Measurements from ENCODE around the gene NFIA. TPM values are rescaled to one million over a fixed set of nuclear protein-coding genes. Genes with fewer than 3 reads are reported as not detected.
A peak's percentile ranks its signal among the peaks of the same experiment; 100 is the strongest.

Gene NFIA
- total and polyA plus RNA-seq, 9 of the 15 experiments (the other 6 are each of a cell fraction or from before 2014, with no cell fraction given): 5.3 to 24.9 (median 9.8) TPM

GRCh38 chr1:61375082-61375880 is 292.9 kb downstream of the NFIA start (continued):
- no peak for TF ChIP-seq FOSL1 (tag; conservative IDR thresholded peaks at IDR 0.05)
- no peak for TF ChIP-seq SPI1 (IDR thresholded peaks at IDR 0.05; ENCODE audit: borderline replicate concordance, low read depth, low read length)
- TF ChIP-seq COPS2 (conservative IDR thresholded peaks at IDR 0.05): no peak
- TF ChIP-seq MAFG (tag; conservative IDR thresholded peaks at IDR 0.05): peak; percentile 79
- no peak for TF ChIP-seq BACH1 (tag; IDR thresholded peaks at IDR 0.05)
- TF ChIP-seq EGR1 (conservative IDR thresholded peaks at IDR 0.05): no peak
- TF ChIP-seq, protein P1, sequence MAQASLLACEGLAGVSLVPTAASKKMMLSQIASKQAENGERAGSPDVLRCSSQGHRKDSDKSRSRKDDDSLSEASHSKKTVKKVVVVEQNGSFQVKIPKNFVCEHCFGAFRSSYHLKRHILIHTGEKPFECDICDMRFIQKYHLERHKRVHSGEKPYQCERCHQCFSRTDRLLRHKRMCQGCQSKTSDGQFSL (CRISPR knock-in tag; IDR thresholded peaks at IDR 0.05): no peak
- TF ChIP-seq, protein P1 (tag; IDR thresholded peaks at IDR 0.05): no peak
- no peak for TF ChIP-seq CREB5 (CRISPR knock-in tag; IDR thresholded peaks at IDR 0.05)
- TF ChIP-seq ZKSCAN1 (IDR thresholded peaks at IDR 0.05; ENCODE audit: low read depth, low read length): no peak
- TF ChIP-seq GTF2A2 (tag; IDR thresholded peaks at IDR 0.05): no peak
- peak; percentile 69 for TF ChIP-seq MEIS2 (IDR thresholded peaks at IDR 0.05; ENCODE audit: partially characterized antibody)
- TF ChIP-seq CREM (IDR thresholded peaks at IDR 0.05; ENCODE audit: low read depth): no peak
- TF ChIP-seq PBX2 (CRISPR knock-in tag; IDR thresholded peaks at IDR 0.05; ENCODE audit: low read depth): no peak
- TF ChIP-seq PBX2 (tag; conservative IDR thresholded peaks at IDR 0.05; ENCODE audit: low read depth): peak; percentile 91
- TF ChIP-seq GABPB1 (CRISPR knock-in tag; IDR thresholded peaks at IDR 0.05): no peak
- no peak for TF ChIP-seq BDP1 (IDR thresholded peaks at IDR 0.05; ENCODE audit: insufficient read depth, insufficient read length)
- TF ChIP-seq NFE2 (IDR thresholded peaks at IDR 0.05; ENCODE audit: low read depth): peak; percentile 46; the same call in 1 of the 2 replicates
- TF ChIP-seq ZNF354B (CRISPR knock-in tag; IDR thresholded peaks at IDR 0.05): no peak
- TF ChIP-seq ZFP36 (IDR thresholded peaks at IDR 0.05; ENCODE audit: low read depth, low read length, partially characterized antibody): no peak
- TF ChIP-seq SUPT5H (IDR thresholded peaks at IDR 0.05): no peak
- no peak for TF ChIP-seq ZNF143 (CRISPR knock-in tag; IDR thresholded peaks at IDR 0.05)
- TF ChIP-seq SNAPC5 (CRISPR knock-in tag; IDR thresholded peaks at IDR 0.05): no peak
